Measurements from ENCODE around the gene TBC1D17.

TBC1D17 gene

GRCh38 chr19:49877020-49877878, at the start of gene TBC1D17, which contains the start of gene AKT1S1:
Gene TBC1D17 (plus strand): TSS chr19:49877702. CDS start chr19:49877724, 22 bp downstream.
Gene AKT1S1 (minus strand): TSS chr19:49877355. CDS start chr19:49873295, 4,060 bp downstream.
- DNase-seq: peak; percentile 99

DNA sequence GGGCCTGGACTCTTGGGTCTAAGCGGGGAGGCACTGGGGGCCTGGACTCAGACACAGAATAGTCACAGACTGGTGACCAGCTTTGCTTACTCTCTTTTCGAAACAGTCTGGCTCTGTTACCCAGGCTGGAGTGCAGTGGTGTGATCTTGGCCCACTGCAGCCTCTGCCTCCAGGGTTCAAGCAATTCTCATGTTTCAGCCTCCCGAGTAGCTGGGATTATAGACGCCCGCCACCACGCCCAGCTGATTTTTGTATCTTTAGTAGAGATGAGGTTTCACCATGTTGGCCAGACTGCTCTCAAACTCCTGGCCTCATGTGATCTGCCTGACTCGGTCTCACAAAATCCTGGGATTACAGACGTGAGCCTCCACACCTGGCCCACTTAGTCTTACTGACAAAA, 48.3 kb upstream of the TBC1D17 start:
- DNase-seq: no peak

DNA sequence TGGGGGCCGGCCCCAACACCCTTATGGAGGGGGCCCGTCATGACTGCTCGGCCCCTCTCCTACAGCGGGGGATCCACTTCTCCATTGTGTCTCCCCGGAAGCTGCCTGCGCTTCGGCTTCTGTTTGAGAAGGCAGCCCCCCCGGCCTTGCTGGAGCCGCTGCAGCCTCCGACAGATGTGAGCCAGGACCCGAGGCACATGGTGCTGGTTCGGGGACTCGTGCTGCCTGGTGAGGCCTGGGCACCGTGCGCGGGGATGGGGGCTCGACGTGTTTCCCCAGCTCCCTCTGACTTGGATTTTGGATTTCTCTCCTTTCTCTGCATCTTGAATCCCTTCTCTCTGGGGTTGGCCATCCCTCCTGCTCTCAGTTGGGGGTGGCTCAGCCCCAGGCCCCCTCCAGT, 47.8 kb upstream of the TBC1D17 start:
- DNase-seq: no peak

DNA sequence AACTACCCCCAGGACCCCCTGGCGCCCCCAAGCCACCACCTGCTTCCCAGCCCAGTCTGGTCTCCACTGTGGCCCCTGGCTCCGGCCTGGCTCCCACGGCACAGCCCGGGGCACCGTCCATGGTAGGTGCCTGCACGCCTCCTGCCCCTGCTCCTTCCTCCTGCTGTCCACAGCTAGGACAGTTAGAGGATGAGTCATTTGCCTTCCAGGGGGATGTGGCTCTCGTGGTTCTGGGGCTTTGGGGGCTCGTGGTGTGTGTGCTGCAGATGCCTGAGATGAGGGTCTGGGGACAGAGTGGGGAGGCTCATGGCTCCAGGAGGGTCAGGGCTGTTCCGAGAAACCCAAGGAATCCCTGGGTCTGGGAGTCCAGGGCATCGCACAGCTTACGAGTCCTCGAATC, 46.7 kb upstream of the TBC1D17 start:
- DNase-seq: no peak

DNA sequence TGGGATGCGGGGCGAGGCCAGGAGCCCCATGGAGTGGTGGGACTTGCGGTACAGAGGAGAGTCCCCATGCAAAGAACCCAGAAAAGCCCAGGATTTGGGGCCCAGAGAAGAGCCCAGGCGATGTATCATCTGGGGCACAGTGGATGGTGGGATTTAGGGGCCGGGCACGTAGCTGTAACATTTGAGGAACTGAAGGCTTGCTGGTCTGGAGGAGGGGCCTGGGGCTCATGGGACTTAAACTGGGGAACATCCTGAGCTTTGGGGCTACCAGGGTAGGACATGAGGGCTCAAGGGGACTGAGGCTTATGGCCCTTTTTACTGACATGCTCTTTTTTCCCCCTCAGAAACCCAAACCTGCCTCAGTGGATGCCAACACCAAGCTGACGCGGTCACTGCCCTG, 45.9 kb upstream of the TBC1D17 start:
- no peak for DNase-seq

DNA sequence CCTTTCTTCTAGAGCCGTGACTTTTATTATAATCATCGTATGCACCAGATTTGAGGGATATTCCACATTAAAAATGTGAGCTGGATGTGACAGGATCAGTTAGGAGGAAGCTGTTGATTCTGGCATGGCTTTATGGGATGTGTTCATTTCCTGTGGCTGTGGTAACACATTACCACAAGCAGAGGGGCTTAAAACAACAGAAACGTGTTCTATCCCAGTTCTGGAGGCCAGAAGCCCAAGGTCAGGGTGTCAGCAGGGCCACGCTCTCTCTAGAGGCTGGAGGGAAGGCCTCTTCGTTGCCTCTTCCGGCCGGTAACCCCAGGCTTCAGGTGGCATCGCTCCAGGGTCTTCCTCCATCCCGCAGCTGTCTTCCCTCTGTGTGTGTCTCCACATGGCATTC, 44.9 kb upstream of the TBC1D17 start:
- no peak for DNase-seq

GRCh38 chr19:49833599-49833998, 43.9 kb upstream of the TBC1D17 start:
- DNase-seq: no peak

DNA sequence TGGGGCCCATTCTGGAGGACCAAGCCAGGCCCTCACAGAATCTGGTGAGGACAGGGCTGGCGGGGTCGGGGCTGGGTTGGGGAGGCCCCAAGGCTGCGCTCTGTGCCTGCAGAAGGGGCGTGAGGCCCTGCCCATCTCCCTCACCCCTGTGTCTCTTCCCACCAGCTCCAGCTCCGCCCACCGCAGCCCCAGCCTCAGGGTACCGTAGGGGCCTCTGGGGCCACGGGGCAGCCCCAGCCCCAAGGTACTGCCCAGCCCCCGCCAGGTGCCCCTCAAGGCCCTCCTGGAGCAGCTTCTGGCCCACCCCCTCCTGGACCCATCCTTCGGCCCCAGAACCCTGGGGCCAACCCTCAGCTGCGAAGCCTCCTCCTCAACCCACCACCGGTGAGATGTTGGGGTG, 41.9 kb upstream of the TBC1D17 start:
- no peak for DNase-seq

- DNase-seq: no peak
Measured at GRCh38 chr19:49836176-49837008, 41.1 kb upstream of the TBC1D17 start.

DNA sequence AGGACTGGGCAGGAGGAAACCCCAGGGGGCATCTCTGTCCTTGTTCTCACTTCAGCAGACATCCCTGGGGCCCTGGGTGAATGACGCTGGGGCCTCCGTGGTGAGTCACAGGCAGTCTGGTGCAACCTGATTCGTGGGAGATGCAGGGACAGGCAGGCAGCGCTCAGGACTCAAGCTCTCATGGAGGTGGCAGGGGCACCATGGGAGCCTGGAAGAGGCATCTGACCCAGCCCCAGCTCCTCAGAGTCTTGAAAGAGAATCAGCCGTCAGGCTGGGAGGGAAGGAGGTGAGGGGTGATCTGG, 40.5 kb upstream of the TBC1D17 start:
- no peak for DNase-seq

GRCh38 chr19:49837425-49837824, 40.1 kb upstream of the TBC1D17 start:
- DNase-seq: no peak

DNA sequence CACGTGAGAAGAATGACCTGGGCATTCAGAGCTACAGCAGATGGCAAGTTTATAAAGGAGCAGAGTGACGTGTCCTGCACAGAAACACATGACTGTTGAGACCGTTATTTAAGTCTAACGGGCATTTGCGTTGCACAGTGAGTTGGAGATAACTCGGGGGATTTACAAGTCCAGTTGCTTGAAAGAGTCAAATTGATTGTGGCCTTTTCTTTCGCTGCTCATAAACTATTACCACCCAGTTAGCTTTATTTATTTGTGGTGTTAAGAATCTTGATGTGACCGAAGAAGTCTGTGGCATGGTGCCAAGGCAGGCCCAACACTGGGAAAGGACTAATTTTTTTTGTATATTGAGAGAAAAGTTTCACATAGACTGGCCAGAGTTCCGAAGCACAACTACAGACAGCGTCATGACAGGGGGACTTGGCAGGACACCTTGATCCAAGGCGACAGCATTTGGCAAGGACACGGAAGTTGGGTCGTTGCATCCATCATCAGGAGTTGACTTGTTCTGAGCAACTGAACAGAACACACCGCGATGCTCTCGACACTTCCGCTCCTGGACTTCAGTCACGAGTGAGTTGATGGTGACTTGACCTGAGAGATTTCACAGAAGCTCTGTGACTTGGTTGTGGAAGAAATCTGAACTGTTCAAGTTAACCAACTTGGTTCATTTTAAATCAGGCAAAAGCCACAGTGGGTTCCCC, 38.5 kb upstream of the TBC1D17 start:
- no peak for DNase-seq

DNA sequence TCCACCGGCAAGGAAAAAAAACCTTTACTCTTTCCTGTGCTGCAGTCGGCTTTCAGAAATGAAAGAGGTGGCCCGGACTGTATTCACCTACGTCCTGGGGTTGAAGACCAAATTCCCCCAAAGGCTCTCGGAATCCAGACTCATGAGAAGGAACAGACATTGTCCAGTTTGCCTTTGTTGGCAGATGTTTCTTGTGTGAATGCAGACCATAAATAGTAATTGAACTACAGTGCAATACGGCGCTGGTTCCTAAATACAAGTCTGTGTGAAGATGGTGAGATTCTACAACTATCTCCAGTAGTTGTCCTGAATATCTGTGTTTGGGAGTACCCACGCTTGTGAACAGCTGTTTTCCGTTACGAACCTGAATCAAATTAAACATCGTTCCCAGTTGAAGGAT, 37.8 kb upstream of the TBC1D17 start:
- DNase-seq: no peak

DNA sequence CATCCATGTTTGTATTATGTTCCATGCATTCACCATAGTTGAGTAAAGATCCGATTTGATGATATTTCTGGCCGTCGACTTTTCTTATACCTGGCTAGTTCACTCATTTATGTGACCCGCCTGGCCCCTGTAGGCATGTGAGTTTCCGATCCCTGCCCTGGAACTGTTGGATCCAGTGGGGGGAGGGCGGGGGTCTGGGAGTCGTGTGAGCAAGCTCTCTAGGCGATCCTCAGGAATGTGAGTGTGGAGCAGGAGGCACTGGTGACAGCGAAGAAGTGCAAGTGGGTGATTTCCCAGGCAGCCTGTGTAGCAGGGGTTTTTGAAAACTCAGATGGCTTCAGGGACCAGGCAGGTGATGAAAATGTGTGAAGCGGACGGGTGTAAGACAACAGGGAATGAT, 37.2 kb upstream of the TBC1D17 start:
- no peak for DNase-seq

- no peak for DNase-seq
Measured at GRCh38 chr19:49840736-49841249, 36.7 kb upstream of the TBC1D17 start.

DNA sequence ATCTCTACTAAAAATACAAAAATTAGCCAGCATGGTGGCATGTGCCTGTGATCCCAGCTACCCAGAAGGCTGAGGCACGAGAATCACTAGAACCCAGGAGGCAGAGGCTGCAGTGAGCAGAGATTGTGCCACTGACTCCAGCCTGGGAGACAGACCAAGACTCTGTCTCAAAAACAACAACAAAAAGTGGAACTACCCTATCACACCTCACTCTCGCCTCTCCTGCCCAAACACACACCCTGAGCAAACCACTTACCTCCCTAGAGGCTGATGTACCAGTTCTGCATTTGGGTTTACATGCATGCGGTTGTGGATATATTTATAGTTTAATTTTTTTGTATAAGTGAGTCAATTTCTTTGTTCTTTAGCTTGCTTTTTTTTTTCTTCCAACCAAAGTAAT, 34.2 kb upstream of the TBC1D17 start:
- no peak for DNase-seq

DNA sequence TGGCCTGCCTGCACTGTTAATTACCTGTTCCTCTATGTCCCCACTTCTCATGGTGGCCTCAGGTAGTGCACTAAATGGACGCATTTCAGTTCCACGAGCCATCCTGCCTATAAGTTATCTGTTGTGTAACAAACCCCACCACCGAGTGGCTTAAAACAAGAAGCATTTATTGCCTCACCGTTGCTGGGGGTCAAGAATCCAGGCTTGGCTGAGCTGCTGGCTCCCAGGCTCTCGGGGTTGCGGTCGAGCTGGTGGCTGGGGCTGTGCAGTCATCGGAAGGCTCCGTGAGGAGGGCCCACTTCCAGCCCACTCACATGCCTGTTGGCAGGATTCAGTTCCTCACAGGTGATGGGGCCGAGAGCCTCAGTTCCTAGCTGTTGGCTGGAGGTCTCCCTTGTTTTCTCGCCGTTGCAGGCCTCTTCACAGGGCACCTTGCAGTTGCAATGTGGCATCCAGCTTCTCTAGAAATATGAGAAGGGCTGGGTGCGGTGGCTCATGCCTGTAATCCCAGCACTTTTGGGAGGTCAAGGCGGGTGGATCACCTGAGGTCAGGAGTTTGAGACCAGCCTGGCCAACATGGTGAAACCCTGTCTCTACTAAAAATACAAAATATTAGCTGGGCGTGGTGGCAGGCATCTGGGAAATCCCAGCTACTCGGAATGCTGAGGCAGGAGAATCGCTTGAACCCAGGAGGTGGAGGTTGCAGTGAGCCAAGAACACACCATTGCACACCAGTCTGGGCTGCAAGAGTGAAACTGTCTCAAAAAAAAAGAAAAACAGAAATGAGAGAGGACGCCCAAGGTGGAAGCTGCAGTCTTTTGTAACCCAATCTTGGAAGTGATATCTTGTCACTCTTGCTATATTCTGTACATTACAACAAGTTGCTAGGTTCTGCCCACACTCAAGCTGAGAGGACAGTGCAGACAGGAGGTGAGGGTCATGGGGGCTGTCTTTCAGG, 33.1 kb upstream of the TBC1D17 start:
- no peak for DNase-seq

DNA sequence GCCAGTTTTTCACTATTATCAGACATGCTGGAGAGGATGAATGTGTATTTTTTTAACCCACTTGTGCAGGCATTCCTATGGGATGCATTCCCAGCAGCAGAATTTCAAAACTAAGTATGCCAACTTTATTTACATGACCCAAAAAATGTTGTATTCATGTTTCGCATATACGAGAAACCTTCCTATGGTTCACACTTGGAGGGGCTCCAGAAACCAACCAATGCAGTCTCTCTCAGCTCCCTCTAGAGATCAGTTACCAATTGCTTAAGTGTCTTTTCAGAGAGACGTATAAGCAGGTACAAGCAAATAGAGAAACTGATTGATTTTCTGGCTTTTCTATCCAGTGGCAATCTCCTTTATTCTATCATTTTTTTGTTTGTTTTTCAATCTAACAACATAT, 32.1 kb upstream of the TBC1D17 start:
- DNase-seq: no peak

- DNase-seq: no peak
Measured at GRCh38 chr19:49846408-49846807, 31.1 kb upstream of the TBC1D17 start.

DNA sequence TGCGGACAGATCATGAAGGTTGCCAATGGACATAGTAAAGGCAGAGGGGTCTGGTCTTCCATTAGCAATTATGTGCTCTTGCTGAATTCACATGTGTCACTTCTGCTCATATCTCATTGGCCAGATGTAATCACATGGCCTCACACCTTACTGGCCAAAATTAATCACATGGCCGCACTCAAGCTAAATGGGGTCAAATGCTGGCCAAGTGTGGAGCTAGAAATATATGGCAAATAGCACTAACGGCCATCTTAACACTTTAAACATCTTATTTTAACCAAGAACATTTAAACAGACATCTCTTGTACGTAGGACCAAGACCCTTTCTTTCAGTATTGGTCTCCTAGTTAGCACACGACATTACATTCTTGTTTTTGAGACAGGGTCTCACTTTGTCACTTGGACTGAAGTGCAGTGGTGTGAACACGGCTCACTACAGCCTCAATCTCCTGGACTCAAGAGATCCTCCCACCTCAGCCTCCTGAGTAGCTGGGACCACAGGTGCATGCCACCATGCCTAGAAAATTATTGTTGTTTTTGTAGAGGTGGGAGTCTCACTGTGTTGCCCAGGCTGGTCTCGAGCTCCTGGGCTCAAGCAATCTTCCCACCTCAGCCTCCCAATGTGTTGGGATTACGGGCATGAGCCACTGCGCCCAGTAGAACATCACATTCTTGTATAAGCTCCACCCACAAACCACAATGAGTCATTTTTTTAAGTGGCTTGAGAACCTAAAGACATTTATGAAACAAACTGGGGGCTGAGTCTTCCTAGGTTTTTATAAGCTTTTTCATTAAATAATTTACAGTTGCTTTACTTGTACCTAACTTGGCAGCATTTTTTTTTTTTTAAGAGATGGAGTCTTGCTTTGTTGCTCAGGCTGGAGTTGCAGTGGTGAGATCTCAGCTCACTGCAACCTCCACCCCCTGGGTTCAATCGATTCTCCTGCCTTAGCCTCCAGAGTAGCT, 29.5 kb upstream of the TBC1D17 start:
- DNase-seq: no peak

DNA sequence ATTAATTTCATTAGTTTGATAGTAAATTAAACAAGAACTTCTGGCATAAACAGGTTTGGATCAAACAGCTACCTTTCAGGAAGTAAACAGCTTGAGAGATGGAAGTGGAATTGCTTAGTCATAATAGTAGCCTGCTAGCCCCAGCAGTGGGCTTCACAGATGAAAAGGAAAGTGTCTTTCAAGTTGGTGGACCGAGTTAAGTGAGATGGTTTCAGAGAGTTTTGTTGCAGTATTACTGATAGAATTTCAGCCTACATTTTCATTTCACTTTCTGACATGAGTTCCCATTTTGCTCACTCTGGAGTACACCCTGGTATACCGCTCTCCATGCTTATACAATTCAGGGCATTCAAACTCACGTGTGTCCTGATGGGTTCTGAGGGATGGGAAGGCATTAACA, 28.6 kb upstream of the TBC1D17 start:
- no peak for DNase-seq
